HG03342 (cell line): ENCODE results near the gene PRRX2.
"Not testable (repeated sequence)": the region's sequence is repeated elsewhere in the genome, so short reads cannot be mapped to it uniquely, and the experiment has no call there.

Experiments used
- ATAC-seq: cut with Tn5 transposase; IDR thresholded peaks from one replicate; pipeline ENCODE4 v1.9.1; 2021; ENCODE audit warnings: mild to moderate bottlenecking, moderate library complexity; ENCODE audit not compliant: unreplicated experiment

The PRRX2 gene

DNA sequence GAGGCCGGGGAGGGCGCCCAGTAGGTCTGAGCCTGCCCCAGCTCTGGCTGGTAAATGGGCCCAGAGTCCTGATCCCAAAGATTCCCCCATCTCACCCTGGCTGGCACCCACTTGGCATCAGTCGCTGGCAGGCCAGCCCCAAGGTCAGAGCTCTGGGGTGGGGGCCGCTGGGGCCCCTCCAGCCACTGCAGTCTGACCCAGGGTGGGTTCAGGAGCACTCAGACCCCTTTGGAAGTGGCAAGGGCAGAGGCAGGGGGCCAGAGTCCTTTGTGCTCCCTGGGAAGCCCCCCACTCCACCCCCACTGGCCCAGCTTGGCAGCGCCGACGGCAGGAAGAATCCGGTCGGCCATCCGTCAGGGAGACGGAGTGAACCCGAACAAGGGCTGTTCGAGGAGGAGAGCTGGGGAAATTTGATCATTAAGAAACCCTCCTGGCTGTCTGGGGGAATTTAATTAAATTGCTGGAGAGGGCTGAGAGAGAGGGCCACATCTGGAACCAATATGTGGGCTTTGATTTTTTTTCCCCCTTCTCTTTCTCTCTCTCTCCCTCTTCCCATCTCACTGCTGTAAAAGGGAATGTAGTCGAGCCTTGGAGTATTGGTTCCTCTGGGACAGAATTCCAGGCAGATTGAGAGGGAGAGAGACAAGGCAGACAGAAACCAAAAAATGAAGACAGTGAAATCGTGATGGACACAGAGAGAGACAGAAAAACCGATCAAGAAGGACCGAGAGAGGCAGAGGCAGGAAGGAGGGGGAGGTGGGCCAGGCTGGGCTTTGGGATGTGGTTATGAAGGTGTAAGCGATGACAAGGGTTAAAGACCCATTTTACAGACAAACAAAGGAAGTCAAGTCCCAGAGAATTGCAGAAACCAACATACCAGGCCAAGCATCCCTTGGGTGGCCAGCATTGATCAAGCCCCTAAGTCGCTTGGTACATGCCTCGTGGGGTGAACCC is 15.4 kb upstream of the PRRX2 start:
- ATAC-seq = no peak

DNA sequence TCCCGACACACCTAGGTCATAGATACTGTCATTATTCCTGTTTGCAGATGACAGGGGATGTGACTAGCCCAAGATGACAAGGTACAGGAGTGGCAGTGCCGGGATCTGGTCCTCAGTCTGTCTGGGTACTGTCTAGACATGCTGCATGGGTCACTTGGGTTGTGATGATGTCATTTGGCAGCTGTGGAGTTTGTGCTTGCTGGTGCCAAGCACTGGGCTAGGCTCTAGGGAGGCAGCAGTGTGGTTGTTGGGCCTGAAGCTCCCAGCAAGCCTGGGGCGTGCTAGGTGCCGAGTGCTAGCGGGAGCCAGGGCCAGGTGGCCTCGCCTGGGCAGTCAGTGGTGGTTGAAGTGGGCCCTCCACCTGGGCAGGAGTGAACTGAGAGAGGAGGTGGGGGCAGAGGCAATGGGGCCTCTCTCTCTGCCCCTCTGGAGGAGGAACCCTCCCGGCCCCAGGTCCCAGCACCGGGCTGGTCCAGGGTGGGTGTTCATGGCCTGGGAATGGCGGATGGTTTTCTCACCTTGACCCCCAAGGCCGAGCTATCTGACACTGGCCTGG is 14.7 kb upstream of the PRRX2 start:
- no peak for ATAC-seq

GRCh38 chr9:129653823-129654553 is 11.5 kb upstream of the PRRX2 start:
- ATAC-seq = no peak

DNA sequence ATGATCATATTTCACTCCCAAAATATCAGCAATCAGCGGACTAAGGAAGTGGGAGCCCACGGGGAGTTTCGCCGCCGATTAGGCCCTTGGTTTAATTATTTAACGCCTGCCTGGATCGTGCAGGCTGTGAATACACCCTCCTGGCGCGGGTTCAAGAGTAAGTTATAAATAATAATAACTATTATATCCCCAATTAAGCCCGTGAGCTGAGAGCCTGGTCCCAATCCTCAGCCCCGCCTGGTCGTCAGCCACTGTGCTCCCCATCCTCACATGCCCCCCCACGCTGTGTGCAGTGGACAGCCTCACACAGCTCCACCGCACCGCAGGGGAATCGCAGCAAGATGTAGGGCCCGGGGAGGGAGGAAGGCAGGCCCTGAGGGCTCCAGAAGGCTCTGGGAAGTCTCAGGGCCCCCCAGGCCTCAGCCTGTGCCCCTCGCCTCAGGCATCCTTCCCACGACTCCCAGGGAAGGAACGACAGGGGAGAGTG is 10.8 kb upstream of the PRRX2 start:
- ATAC-seq = no peak

DNA sequence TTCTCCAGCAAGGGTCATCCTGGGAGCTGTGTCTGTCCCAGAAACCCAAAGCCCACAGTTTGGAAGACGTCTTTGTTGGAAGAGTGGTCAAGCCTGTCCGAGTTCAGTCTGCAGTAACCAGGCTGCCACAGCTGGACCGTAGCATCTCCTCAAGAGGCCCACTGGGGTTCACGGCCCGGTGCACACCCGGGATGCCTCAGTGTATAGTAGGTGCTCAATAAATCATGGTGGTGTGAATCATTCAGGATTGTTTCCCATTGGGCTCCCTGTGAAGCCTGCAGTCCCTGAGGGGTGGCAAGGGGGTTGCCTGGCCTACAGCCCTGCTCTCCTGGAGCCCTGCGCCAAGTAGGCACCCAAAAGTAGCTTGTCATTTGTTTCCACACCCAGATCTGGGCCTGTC is 10.3 kb upstream of the PRRX2 start:
- ATAC-seq = no peak

- ATAC-seq = no peak
Measured at GRCh38 chr9:129655696-129656095, 9.8 kb upstream of the PRRX2 start.

DNA sequence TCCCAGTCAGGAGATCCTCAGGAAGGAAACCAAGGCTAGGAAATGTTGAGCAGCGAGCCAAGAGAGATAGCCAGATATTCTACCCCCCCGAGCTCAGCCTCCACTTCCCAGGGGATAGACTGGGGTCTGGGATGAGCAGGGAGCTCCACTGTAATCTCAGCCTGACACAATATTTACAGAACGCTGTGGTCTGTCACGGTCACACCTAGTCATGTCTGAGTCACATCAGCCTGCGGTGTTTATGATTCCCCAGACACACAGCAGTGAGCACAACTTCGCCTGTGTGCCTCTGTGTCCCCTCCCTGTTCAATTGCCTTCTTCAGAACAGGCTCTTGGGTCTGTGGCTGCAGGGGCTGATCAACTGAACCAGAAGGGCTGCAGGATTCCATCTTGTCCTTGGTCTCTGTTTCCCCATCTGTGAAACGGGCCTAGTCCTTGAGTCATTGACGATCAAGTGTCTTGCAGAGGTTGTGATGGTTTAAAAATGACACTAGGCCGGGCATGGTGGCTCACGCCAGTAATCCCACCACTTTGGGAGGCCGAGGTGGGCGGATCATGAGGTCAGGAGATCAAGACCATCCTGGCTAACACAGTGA is 8.6 kb upstream of the PRRX2 start:
- no peak for ATAC-seq

GRCh38 chr9:129661029-129661428 is 4.4 kb upstream of the PRRX2 start:
- ATAC-seq = no peak

GRCh38 chr9:129662239-129662638 is 3.2 kb upstream of the PRRX2 start:
- ATAC-seq = not testable (repeated sequence)

- no peak for ATAC-seq
Measured at GRCh38 chr9:129664746-129665388, 580 bp upstream of the PRRX2 start.

DNA sequence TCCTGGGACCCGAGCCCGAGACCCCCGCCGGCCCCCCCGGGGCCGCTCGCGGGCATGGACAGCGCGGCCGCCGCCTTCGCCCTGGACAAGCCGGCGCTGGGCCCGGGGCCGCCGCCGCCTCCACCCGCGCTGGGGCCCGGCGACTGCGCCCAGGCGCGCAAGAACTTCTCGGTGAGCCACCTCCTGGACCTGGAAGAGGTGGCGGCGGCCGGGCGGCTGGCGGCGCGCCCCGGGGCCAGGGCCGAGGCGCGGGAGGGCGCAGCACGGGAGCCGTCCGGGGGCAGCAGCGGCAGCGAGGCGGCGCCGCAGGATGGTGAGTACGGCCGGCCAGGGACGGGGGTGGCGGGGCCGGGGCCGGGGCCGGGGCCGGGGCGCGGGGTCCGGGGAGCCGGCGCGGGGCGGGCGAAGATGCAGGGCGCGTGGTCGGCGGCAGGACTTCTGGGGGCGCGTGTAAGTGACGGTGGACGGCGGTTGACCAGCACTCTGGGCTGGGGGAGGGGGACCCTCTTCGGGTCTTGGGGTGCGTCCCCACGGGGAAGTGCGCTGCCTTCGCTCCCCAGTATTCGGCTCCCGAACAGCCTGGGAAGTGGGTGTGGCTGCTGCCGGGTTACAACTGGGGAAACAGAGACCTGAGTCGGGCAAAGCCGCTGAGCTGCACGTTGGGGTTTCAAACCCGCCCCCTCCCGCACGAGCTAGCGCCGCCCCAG is 520 bp downstream of the PRRX2 start:
- no peak for ATAC-seq

- no peak for ATAC-seq
Measured at GRCh38 chr9:129666575-129666974, 1.1 kb downstream of the PRRX2 start.

- no peak for ATAC-seq
Measured at GRCh38 chr9:129667378-129667777, 1.9 kb downstream of the PRRX2 start.

DNA sequence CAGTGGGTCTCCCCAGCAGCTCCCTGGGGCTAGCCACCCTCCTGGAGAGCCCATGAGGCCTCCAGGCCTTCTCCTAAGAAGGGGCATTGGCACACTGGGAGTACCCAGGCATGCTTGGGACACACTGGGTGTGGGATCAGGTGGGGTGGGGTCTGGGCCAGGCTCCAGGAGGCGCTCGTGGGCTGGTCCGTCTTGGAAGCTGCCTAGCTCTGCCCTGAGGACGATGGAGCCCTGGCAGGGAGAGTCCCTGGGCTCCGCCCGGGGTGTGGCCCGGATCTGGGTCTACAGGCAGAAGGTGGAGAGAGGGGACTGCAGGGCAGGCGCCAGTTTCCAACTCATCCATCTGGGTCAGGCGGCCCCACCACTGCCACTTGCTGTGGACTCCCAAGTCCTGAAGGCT is 2.4 kb downstream of the PRRX2 start:
- no peak for ATAC-seq

DNA sequence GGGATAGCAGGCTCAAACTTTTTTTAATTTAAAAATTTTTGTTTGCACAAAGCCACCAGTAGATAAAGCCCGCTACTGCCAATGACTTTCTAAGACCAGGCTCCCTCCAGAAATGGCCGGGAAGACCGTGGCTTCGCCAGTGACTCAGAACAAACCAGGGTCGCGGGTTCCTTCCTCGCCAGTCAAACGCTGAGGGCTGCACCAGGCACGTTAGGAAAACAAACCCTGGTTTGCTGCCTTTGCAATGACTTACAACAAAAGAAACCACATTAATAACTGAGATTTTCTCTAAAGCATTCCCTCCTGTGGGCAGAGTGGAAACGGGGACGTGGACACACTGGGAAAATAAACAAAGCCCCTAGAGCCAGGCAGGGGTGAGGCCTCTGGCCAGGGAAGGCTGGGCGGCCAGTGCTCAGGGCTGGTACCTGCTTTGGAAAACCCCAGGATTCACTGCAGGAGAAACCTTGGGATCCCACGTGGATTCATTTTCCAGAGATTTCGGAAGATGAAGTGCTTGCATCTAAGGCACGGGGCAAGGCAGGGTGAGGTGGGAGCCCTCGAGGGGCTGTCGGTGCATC is 3.8 kb downstream of the PRRX2 start:
- no peak for ATAC-seq

GRCh38 chr9:129669946-129670345 is 4.5 kb downstream of the PRRX2 start:
- ATAC-seq = no peak

DNA sequence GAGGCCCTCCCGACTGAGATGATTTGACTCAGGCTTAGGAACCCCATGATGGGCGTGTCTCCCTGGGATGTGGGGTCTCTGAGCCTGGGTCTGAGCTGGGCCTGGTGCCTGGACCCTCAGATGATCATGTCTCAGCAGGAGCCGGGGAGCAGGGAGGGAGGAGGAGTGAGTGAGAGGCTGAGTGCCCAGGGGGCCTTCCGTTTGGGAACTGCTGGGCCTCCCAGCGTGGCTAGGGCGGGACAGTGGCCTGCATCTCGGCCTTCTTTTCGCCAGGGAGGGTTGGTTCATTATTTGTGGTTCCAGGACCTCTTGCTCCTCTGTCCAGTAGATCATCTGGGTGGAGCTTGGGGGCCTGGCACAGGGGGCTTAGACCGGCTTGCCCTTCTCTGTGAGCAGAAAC is 5.6 kb downstream of the PRRX2 start:
- ATAC-seq = no peak

DNA sequence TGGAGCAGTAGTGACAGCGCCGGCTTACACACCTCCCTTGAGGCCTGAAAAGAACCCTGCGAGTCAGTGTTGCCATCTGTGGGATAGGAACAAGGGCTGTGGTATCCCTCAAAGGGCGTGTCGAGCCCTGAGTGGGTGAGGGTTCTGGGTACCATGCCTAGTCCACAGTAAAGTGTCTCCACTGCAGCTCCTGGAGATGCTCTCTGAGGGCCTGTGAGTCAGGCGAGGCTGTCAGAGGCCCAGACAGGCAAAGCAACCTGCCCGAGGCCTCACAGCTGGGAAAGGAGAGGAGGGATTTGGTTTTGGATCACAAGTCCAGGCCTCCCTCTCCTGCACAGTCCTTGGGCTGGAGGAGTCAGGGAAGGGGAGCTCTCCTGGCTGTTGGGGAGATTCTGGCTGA is 6.1 kb downstream of the PRRX2 start:
- no peak for ATAC-seq

- ATAC-seq = no peak
Measured at GRCh38 chr9:129672702-129673101, 7.3 kb downstream of the PRRX2 start.

DNA sequence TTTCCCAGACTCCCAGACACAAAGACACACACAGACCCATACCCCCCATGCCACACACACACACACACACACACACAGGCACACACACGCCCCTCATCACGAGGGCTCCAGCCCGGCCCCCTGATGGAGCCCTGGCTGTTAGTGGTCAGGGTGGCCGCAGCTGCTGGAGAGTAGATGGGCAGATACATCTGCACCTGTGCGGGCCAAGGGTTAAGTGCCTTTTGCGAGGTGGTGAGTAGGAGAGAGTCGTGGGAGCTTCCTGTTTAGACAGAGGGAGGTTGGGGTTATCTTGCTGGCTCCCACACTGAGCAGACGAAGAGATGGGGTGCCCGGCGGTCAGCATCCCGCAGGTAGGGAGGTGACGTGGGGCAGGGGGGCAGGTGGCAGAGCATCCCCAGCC is 8.2 kb downstream of the PRRX2 start:
- no peak for ATAC-seq
